Esophagus squamous epithelium (tissue), 4 donors: ENCODE results near the gene FAM107B.

Experiments used
- CTCF ChIP-seq, 6 experiments: fragments of 450-650 bp in 4 of 6; fragments of 200-600 bp in 2 of 6; sonication (generic) in 2 of 6; IDR thresholded peaks; one replicate each; pipeline ENCODE4 v1.5.1; 2016 to 2019; ENCODE audit warnings: antibody characterized with exemption in 6 of 6, mild to moderate bottlenecking in 4 of 6, moderate library complexity in 4 of 6
- POLR2A ChIP-seq, 4 donors: fragments of 450-650 bp; IDR thresholded peaks; one replicate each; pipeline ENCODE4 v1.6.1; 2017; ENCODE audit warnings: antibody characterized with exemption in 4 of 4, mild to moderate bottlenecking in 4 of 4, moderate library complexity in 3 of 4

DNA sequence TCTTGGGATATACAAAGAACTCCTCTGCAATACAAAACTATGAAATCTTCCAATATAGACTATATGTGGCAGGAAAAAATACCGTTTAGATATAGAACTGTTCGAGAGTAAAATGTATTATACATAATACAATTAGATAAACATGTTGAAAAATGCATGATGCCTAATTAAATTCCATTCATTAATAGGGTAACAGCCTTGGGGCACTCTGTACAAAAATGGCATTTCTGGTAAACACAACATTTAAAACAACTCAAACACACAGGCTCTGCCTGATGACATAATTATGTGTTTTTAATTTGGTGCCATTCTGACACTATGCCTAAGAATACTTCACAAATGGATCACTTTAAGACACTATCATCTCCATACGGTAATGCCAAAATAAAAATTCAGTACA, 180.9 kb downstream of the FAM107B start:
- TF ChIP-seq POLR2A (IDR thresholded peaks at IDR 0.05) (no peak), CTCF (IDR thresholded peaks at IDR 0.05) (no peak)
